CD4-positive, alpha-beta T cell treated with Interferon gamma for 1 hour (primary cell): ENCODE data around the gene OR10H1.

Experiments used
- DNase-seq: peaks from one replicate; pipeline ENCODE4 v3.0.0-alpha.2; 2020

Gene OR10H1

DNA sequence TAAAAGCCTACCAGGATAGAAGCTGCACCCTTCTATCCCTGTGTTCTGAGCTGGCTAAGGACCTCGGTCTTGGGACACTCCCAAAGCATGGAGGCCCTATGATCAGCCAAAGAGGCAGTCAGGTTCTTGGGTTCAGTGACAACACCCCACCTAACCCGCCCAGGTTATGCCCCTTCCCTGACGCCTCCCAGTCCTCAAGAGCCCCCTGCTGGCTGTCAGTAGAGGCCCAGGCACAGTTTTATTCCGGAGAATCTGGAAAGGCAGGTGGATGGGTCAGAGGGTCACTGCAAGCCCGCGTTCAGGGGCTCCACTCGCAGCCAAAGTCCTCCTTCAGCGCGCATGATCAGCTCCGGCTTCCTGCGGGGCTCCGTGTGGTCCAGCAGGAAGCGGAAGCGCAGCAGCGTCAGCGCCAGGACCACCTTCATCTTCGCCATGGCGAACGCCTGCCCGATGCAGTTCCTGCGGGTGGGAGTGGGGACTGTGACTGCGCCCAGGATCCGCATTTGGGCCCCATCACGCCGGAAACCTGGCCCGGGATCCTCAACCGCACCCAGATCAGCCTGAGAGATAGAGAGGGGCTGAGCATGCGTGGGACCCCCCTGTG lies 55.4 kb downstream of the OR10H1 start:
- DNase-seq, result no peak

DNA sequence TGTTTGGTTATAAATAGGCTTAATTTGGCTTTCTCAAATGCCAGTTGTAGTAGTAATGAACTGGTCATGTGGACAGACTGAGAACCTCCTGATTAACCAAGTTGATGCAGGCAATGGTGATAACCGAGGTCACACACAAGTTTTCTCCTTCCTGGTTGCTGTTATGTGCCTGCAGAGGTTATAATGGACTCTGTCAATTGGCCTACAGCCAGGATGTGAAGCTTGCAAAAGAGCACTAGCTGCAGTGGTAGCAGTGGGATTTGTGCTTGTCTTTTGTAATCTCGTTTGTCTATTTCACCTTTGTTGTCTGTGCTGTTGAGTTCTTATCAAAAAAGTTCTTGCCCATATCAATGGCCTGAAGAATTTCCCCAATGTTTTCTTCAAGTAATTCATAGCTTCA lies 57.1 kb downstream of the OR10H1 start:
- no peak for DNase-seq
